Stimulated activated naive CD8-positive, alpha-beta T cell treated with anti-CD3 and anti-CD28 coated beads, Interleukin-15, amount 100 ng/mL, for 72 hours (primary cell): ENCODE measurements around the gene MVD.

Source experiments
- ATAC-seq: fragments of 150-1000 bp; cut with Tn5 transposase; 2 replicates; pipeline ENCODE4 v1.10.0; 2021; ENCODE audit warnings: mild to moderate bottlenecking, moderate library complexity
- DNase-seq, 2 donors: peaks; one replicate each; pipeline ENCODE4 v3.0.0; 2021 to 2022
- H3K27ac Mint-ChIP-seq, 2 donors: one replicate each; pipeline ENCODE4 v1.8.0; 2022; ENCODE audit warnings: mild to moderate bottlenecking in 2 of 2, mixed read lengths in 2 of 2, moderate library complexity in 2 of 2
- H3K27me3 Mint-ChIP-seq: one replicate; pipeline ENCODE4 v1.8.0; 2022; ENCODE audit warnings: mixed read lengths
- H3K4me1 Mint-ChIP-seq: one replicate; pipeline ENCODE4 v1.8.0; 2022; ENCODE audit warnings: mild to moderate bottlenecking, mixed read lengths
- H3K4me3 Mint-ChIP-seq, 2 donors: one replicate each; pipeline ENCODE4 v1.8.0; 2022; ENCODE audit warnings: mild to moderate bottlenecking in 2 of 2, mixed read lengths in 2 of 2, moderate library complexity in 1 of 2
- H3K9me3 Mint-ChIP-seq, 2 donors: one replicate each; pipeline ENCODE4 v1.8.0; 2022; ENCODE audit warnings: mixed read lengths in 2 of 2

Gene MVD

GRCh38 chr16:88647178-88648070 is 15.5 kb downstream of the MVD start:
- Mint-ChIP-seq H3K4me1 (peaks cover 72% of the 10 kb centered on the region), H3K27ac (no peak overlapping the region), H3K4me3 (no peak overlapping the region), H3K9me3 (no peaks in the 10 kb centered on the region), H3K27me3 (no peaks in the 10 kb centered on the region)
- DNase-seq (no peak), ATAC-seq (no peak)

GRCh38 chr16:88646345-88647034 is 16.4 kb downstream of the MVD start:
- no peaks in the 10 kb centered on the region for H3K27me3 Mint-ChIP-seq
- DNase-seq (no peak), ATAC-seq (no peak)
- H3K4me3 Mint-ChIP-seq: no peak overlapping the region
- H3K4me1 Mint-ChIP-seq: peaks cover 72% of the 10 kb centered on the region
- no peak overlapping the region for H3K27ac Mint-ChIP-seq
- no peaks in the 10 kb centered on the region for H3K9me3 Mint-ChIP-seq

- ATAC-seq (no peak), DNase-seq (no peak)
- Mint-ChIP-seq H3K9me3 (no peaks in the 10 kb centered on the region), H3K4me3 (no peak overlapping the region), H3K4me1 (peaks cover 70% of the 10 kb centered on the region), H3K27me3 (peaks cover under 1% of the 10 kb centered on the region), H3K27ac (no peak overlapping the region)
These were observed 16.9 kb downstream of the MVD start for GRCh38 chr16:88645941-88646340.

- ATAC-seq: no peak
- no peak overlapping the region for H3K27ac Mint-ChIP-seq
- DNase-seq: no peak
- no peaks in the 10 kb centered on the region for H3K9me3 Mint-ChIP-seq
- no peak overlapping the region for H3K4me3 Mint-ChIP-seq
- H3K27me3 Mint-ChIP-seq: peaks cover 5% of the 10 kb centered on the region
- peaks cover 74% of the 10 kb centered on the region for H3K4me1 Mint-ChIP-seq
These were observed 17.4 kb downstream of the MVD start for GRCh38 chr16:88645455-88645854.

- Mint-ChIP-seq H3K9me3 (no peaks in the 10 kb centered on the region), H3K4me1 (peaks cover 77% of the 10 kb centered on the region), H3K4me3 (no peak overlapping the region), H3K27me3 (peaks cover 24% of the 10 kb centered on the region), H3K27ac (no peak overlapping the region)
- DNase-seq: no peak
- no peak for ATAC-seq
These were observed 19.3 kb downstream of the MVD start for GRCh38 chr16:88643644-88643932.

- ATAC-seq: no peak
- H3K27ac Mint-ChIP-seq: no peak overlapping the region
- no peak overlapping the region for H3K4me3 Mint-ChIP-seq
- peaks cover 81% of the 10 kb centered on the region for H3K4me1 Mint-ChIP-seq
- H3K9me3 Mint-ChIP-seq: no peaks in the 10 kb centered on the region
- peaks cover 29% of the 10 kb centered on the region for H3K27me3 Mint-ChIP-seq
- no peak for DNase-seq
These were observed 19.8 kb downstream of the MVD start for GRCh38 chr16:88642881-88643643.

GRCh38 chr16:88640498-88641247 is 22.2 kb downstream of the MVD start:
- DNase-seq: no peak
- no peak for ATAC-seq
- peaks cover 83% of the 10 kb centered on the region for H3K4me1 Mint-ChIP-seq
- H3K27me3 Mint-ChIP-seq: peaks cover 50% of the 10 kb centered on the region
- H3K9me3 Mint-ChIP-seq: peaks cover 0 to 10% of the 10 kb centered on the region in 2 donors
- peak overlapping the region in 1 of 2 donors; percentile 81 for H3K27ac Mint-ChIP-seq
- no peak overlapping the region for H3K4me3 Mint-ChIP-seq

- no peak for DNase-seq
- peak overlapping the region in 1 of 2 donors; percentile 60 for H3K27ac Mint-ChIP-seq
- peaks cover 0 to 10% of the 10 kb centered on the region in 2 donors for H3K9me3 Mint-ChIP-seq
- H3K4me1 Mint-ChIP-seq: peaks cover 83% of the 10 kb centered on the region
- ATAC-seq: no peak
- peaks cover 56% of the 10 kb centered on the region for H3K27me3 Mint-ChIP-seq
- H3K4me3 Mint-ChIP-seq: no peak overlapping the region
These were observed 22.8 kb downstream of the MVD start for GRCh38 chr16:88640039-88640495.

- ATAC-seq (peak; percentile 1), DNase-seq (no peak)
- peaks cover 0 to 10% of the 10 kb centered on the region in 2 donors for H3K9me3 Mint-ChIP-seq
- H3K4me1 Mint-ChIP-seq: peaks cover 83% of the 10 kb centered on the region
- no peak overlapping the region for H3K27ac Mint-ChIP-seq
- H3K27me3 Mint-ChIP-seq: peaks cover 57% of the 10 kb centered on the region
- no peak overlapping the region for H3K4me3 Mint-ChIP-seq
These were observed 23.5 kb downstream of the MVD start for GRCh38 chr16:88639231-88640038.

- Mint-ChIP-seq H3K27ac (peak within 1 kb of the TSS in 1 of 2 donors; percentile 95), H3K4me3 (peak within 1 kb of the TSS; percentile 22 to 55), H3K4me1 (peaks cover 87% of the 10 kb centered on the region), H3K9me3 (peaks cover 0 to 10% of the 10 kb centered on the region in 2 donors), H3K27me3 (peaks cover 57% of the 10 kb centered on the region)
- ATAC-seq (no peak), DNase-seq (peak in 1 of 2 donors; percentile 23)
These were observed 24.3 kb downstream of the MVD start, which contains the start of gene IL17C for GRCh38 chr16:88638323-88639230. TSS of gene IL17C (plus strand) at chr16:88638572. CDS start at chr16:88638642, 70 bp downstream.

- ATAC-seq: no peak
- Mint-ChIP-seq H3K9me3 (peaks cover 0 to 10% of the 10 kb centered on the region in 2 donors), H3K4me3 (peak overlapping the region; percentile 16 to 18), H3K27ac (peak overlapping the region in 1 of 2 donors; percentile 95), H3K27me3 (peaks cover 57% of the 10 kb centered on the region), H3K4me1 (peaks cover 91% of the 10 kb centered on the region)
- no peak for DNase-seq
These were observed 26.2 kb downstream of the MVD start for GRCh38 chr16:88636488-88637265.

- Mint-ChIP-seq H3K27ac (peak overlapping the region in 1 of 2 donors; percentile 83), H3K4me3 (peak overlapping the region; percentile 44 to 62), H3K9me3 (peaks cover 0 to 10% of the 10 kb centered on the region in 2 donors), H3K4me1 (peaks cover 94% of the 10 kb centered on the region), H3K27me3 (peaks cover 55% of the 10 kb centered on the region)
- DNase-seq (no peak), ATAC-seq (no peak)
These were observed 27.1 kb downstream of the MVD start for GRCh38 chr16:88635671-88636319.
